IMR-90 (cell line): ENCODE results near the gene FBXL4.

ENCODE experiments used
- CTCF ChIP-seq: conservative IDR thresholded peaks from 2 replicates; pipeline ENCODE4 v1.5.1; 2012; ENCODE audit warnings: mild to moderate bottlenecking, low read depth, low read length, improper control_type of control experiment
- POLR2A ChIP-seq: IDR thresholded peaks from 2 replicates; pipeline ENCODE4 v1.6.1; 2012; ENCODE audit warnings: mild to moderate bottlenecking, low read depth, low read length

GRCh38 chr6:98831959-98832283 is 115.8 kb downstream of the FBXL4 start:
- TF ChIP-seq CTCF = no peak
- TF ChIP-seq POLR2A = no peak
